Parathyroid adenoma (tissue), 2 donors: Measurements from ENCODE around the gene FBXL7.

Source experiments
- H2AFZ ChIP-seq: fragments of 300-600 bp; sonication (generic); one replicate; pipeline ENCODE4 v1.7.0; 2017; ENCODE audit warnings: antibody characterized with exemption, mild to moderate bottlenecking
- H3K27ac ChIP-seq: fragments of 300-600 bp; sonication (generic); one replicate; pipeline ENCODE4 v1.7.0; 2017
- H3K27me3 ChIP-seq: fragments of 300-600 bp; sonication (generic); one replicate; pipeline ENCODE4 v1.7.0; 2017; ENCODE audit warnings: low read length; ENCODE audit not compliant: control insufficient read depth, insufficient read depth
- H3K36me3 ChIP-seq: fragments of 300-600 bp; sonication (generic); one replicate; pipeline ENCODE4 v1.7.0; 2017; ENCODE audit warnings: low read length; ENCODE audit not compliant: control insufficient read depth, insufficient read depth
- H3K4me1 ChIP-seq: fragments of 300-600 bp; sonication (generic); one replicate; pipeline ENCODE4 v1.7.0; 2017; ENCODE audit warnings: control low read depth
- H3K4me2 ChIP-seq: fragments of 300-600 bp; sonication (generic); one replicate; pipeline ENCODE4 v1.7.0; 2017; ENCODE audit warnings: low read length
- H3K4me3 ChIP-seq: fragments of 300-600 bp; sonication (generic); one replicate; pipeline ENCODE4 v1.7.0; 2017; ENCODE audit warnings: low read depth, low read length
- H3K79me2 ChIP-seq: fragments of 300-600 bp; sonication (generic); one replicate; pipeline ENCODE4 v1.7.0; 2017; ENCODE audit warnings: control low read depth
- H3K9ac ChIP-seq: fragments of 300-600 bp; sonication (generic); one replicate; pipeline ENCODE4 v1.7.0; 2017; ENCODE audit warnings: mild to moderate bottlenecking
- H3K9me3 ChIP-seq: fragments of 300-600 bp; sonication (generic); one replicate; pipeline ENCODE4 v1.7.0; 2017; ENCODE audit warnings: low read length; ENCODE audit not compliant: control insufficient read depth
- CTCF ChIP-seq: fragments of 300-600 bp; sonication (generic); IDR thresholded peaks from one replicate; pipeline ENCODE4 v1.7.0; 2017; ENCODE audit warnings: antibody characterized with exemption, mild to moderate bottlenecking
- donor health status: primary hyperparathyroidism.

Gene FBXL7

GRCh38 chr5:15510092-15510491 is 10.1 kb downstream of the FBXL7 start:
- Histone ChIP-seq H2AFZ (no peak overlapping the region), H3K4me2 (no peak overlapping the region), H3K27ac (no peak overlapping the region), H3K9ac (no peak overlapping the region), H3K79me2 (no peaks in the 10 kb centered on the region), H3K4me3 (no peak overlapping the region), H3K9me3 (no peaks in the 10 kb centered on the region), H3K4me1 (no peaks in the 10 kb centered on the region), H3K36me3 (no peaks in the 10 kb centered on the region), H3K27me3 (no peaks in the 10 kb centered on the region)
- no peak for TF ChIP-seq CTCF

- Histone ChIP-seq H2AFZ (no peak overlapping the region), H3K4me2 (no peak overlapping the region), H3K9me3 (no peaks in the 10 kb centered on the region), H3K79me2 (no peaks in the 10 kb centered on the region), H3K4me3 (no peak overlapping the region), H3K36me3 (no peaks in the 10 kb centered on the region), H3K9ac (no peak overlapping the region), H3K27me3 (no peaks in the 10 kb centered on the region), H3K27ac (no peak overlapping the region), H3K4me1 (no peaks in the 10 kb centered on the region)
- no peak for TF ChIP-seq CTCF
These were observed 10.9 kb downstream of the FBXL7 start for GRCh38 chr5:15510831-15511230.

DNA sequence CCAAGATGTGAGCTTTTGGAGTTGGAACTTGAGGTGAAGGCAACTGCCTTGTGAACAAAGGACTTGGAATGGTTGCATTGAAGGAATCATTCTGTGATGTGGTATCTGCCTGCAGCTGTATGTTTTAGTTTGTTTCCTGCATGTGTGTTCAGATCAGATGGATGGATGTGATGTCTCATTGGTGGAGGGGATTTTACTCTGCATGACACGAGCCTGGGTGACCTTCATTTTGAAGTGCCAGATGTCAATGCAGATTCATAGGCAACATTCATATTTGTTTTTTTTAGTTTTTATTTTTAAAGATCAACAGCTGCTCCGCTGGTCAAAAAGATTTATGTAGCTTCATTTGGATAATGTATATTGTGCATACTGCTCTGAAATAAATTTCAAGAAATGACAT is 13.5 kb downstream of the FBXL7 start:
- Histone ChIP-seq H3K9ac (no peak overlapping the region), H3K9me3 (no peaks in the 10 kb centered on the region), H3K4me2 (no peak overlapping the region), H3K4me3 (no peak overlapping the region), H2AFZ (no peak overlapping the region), H3K27ac (no peak overlapping the region), H3K36me3 (no peaks in the 10 kb centered on the region), H3K79me2 (no peaks in the 10 kb centered on the region), H3K4me1 (no peaks in the 10 kb centered on the region), H3K27me3 (no peaks in the 10 kb centered on the region)
- TF ChIP-seq CTCF = no peak

DNA sequence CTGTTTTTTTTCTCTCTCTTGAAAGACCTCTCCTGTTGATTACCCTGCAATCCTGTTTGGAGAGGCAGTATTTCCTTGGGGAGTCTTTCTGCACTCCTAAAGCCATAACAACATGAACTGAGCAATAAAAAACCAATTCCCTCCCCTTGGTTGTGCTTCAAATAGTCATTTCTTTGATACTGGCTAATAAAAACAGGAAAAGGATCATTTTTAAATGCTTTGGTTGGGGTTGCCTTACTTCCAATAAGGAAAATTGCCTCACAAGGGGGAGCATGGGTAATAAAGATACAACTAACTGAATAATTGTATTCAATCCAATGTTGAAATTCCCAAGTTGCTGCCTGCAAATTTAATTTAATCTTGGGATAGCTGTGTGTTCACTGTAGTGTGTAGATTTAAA is 13.9 kb downstream of the FBXL7 start:
- Histone ChIP-seq H3K4me3 (no peak overlapping the region), H3K27me3 (no peaks in the 10 kb centered on the region), H3K79me2 (no peaks in the 10 kb centered on the region), H3K36me3 (no peaks in the 10 kb centered on the region), H3K4me1 (no peaks in the 10 kb centered on the region), H3K27ac (no peak overlapping the region), H3K9me3 (no peaks in the 10 kb centered on the region), H3K9ac (no peak overlapping the region), H3K4me2 (no peak overlapping the region), H2AFZ (no peak overlapping the region)
- no peak for TF ChIP-seq CTCF

- no peak overlapping the region for H3K4me3 ChIP-seq
- no peaks in the 10 kb centered on the region for H3K27me3 ChIP-seq
- no peak overlapping the region for H3K9ac ChIP-seq
- H3K4me2 ChIP-seq = no peak overlapping the region
- no peaks in the 10 kb centered on the region for H3K36me3 ChIP-seq
- no peaks in the 10 kb centered on the region for H3K4me1 ChIP-seq
- no peaks in the 10 kb centered on the region for H3K79me2 ChIP-seq
- H3K27ac ChIP-seq = no peak overlapping the region
- H3K9me3 ChIP-seq = no peaks in the 10 kb centered on the region
- H2AFZ ChIP-seq = no peak overlapping the region
- TF ChIP-seq CTCF = no peak
These were observed 15.2 kb downstream of the FBXL7 start for GRCh38 chr5:15515229-15515628.
